ENCODE results near the gene NHLRC1. TPM values are rescaled to one million over a fixed set of nuclear protein-coding genes. Genes with fewer than 3 reads are reported as not detected.
"Not testable (repeated sequence)": the region's sequence is repeated elsewhere in the genome, so short reads cannot be mapped to it uniquely, and the experiment has no call there.

Gene NHLRC1
- total RNA-seq (2014; rRNA removed; shearing (Covaris generic)) = 2.6 and 2.7 TPM in 2 replicates

- DNase-seq (ENCODE audit: low read depth) = peak; percentile 94
Observed at GRCh38 chr6:18122128-18123093, at the start of gene NHLRC1. Gene NHLRC1, minus strand, starts transcription at chr6:18122677. Its CDS starts 71 bp downstream, at chr6:18122606.

DNA sequence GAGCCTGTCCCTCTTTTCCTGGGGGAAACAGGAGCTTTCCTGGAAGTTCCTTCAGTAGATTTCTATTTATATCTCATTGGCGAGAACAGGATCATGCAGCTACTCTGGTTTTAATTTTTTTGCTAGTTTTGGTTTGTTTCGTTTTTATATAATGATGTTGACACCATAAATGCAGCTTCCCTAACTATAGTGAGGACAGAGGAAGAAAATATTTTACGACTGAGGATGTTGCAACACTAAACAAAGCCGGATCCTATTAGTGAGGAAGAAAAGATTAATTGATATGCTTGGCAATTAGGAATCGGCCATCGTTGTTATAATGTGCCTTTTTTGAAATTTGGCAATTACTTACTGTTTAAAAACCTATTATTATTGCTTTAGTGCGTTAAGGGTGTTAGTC, 49.4 kb upstream of the NHLRC1 start:
- no peak for DNase-seq (ENCODE audit: low read depth)

DNA sequence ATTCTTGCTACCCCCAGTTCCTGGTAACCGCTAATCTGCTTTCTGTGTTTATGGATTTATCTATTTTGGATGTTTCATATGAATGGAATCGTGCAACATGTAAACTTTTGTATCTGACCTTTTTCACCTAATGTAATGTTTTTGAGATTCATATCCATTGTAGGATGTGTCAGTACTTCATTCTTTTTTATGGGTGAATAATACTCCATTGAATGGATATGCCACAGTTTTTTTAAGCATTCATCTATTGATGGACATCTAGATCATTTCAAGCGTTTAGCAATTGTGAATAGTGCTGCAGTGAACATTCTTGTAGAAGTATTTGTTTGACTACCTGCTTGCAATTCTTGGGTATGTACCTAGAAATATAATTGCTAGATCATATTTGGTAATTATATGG, 45.8 kb upstream of the NHLRC1 start:
- DNase-seq (ENCODE audit: low read depth) = no peak

DNA sequence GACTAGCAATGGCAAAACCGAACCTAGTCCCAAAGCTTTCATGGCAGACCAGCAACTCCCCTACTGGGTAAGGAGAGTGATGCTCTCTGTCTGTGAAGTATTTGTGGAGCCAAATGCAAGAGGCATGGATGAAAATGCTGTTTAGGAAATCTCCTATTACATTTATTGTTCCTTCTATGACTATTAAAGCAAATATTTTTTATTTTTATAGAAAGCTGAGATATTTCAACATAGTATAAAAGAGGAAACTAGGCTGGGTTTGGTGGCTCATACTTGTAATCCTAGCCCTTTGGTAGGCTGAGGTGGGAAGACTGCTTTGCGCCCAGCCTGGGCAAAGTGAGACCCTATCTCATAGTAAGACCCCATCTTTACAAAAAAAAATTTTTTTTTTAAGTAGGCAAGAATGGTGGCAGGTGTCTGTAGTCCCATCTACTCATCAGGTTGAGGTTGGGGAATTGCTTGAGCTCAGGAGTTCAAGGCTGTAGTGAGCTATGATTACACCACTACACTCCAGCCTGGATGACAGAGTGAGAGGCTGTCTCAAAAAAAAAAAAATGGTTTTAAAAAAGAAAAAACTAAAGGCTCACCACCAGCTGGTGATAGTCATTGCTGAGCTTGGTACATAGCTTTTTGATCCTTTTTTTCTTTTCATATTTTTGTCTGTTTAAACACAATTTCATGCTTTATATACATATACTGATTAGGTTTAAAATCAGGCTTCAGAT, 44.0 kb upstream of the NHLRC1 start:
- DNase-seq (ENCODE audit: low read depth) = no peak

DNA sequence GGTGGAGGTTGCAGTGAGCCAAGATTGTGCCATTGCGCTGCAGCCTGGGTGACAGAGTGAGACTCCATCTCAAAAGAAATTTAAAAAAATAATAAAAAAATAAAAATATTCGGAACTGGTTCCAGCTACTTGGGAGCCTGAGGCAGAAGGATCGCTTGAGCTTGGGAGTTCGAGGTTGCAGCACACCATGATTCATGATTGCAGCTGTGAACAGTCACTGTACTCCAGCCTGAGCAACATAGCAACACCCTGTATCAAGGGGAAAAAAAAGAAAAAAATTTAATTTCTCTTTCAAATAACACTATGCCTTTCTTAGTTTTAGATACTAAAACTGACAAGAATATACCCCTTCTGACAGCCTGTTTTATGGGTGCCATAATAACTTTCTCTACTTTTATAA, 43.3 kb upstream of the NHLRC1 start:
- no peak for DNase-seq (ENCODE audit: low read depth)

DNA sequence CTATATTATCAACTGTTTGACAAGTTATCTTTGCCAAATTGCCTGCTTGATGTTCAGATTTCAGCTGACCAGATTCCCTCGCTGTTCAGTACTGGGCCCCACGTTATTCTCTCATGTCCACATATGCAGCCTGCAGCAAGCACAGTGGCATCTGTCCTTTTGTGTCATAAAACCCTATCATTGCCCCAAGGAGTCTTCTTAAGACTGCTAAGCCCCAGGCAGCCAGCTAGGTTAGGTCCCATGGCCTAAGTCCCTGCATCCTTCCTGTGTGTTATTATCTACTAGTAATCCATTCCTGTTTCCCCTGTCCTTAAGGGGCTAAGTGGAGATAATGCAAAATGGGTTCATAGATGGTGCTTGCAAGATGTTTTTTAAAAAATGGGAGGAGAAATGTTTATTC, 39.9 kb upstream of the NHLRC1 start:
- DNase-seq (ENCODE audit: low read depth) = no peak

- DNase-seq (ENCODE audit: low read depth) = no peak
Observed at GRCh38 chr6:18161431-18161830, 39.0 kb upstream of the NHLRC1 start.

- DNase-seq (ENCODE audit: low read depth) = no peak
Observed at GRCh38 chr6:18160911-18161310, 38.4 kb upstream of the NHLRC1 start.

DNA sequence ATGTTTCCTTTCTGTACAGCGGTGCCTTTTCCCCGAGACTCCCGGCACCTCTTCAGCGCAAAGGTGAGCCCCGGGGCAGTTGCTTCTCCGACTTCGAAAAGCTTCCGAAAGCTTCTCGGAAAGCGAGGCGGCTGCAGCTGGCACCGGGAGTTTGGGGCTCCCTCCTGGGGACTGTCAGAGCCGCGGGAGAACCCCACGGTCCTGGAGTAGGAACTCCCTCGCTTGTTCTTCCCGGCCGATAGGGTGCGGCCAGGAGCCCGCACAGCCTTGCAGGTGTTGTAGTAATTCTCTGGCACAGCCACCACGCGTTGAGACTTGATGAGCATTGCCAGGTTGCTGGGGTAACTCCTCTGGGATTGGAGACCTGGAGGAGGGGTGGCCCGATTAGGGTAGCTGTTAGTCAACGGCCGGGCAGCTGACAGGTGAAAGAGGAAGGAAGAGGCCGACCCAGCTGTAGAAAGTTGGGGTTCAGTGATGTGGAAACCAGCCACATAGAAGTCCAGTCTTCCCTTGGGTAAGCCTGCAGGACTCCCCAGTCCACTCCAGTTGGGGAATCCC, 33.5 kb upstream of the NHLRC1 start:
- peak; percentile 64 for DNase-seq (ENCODE audit: low read depth)

DNA sequence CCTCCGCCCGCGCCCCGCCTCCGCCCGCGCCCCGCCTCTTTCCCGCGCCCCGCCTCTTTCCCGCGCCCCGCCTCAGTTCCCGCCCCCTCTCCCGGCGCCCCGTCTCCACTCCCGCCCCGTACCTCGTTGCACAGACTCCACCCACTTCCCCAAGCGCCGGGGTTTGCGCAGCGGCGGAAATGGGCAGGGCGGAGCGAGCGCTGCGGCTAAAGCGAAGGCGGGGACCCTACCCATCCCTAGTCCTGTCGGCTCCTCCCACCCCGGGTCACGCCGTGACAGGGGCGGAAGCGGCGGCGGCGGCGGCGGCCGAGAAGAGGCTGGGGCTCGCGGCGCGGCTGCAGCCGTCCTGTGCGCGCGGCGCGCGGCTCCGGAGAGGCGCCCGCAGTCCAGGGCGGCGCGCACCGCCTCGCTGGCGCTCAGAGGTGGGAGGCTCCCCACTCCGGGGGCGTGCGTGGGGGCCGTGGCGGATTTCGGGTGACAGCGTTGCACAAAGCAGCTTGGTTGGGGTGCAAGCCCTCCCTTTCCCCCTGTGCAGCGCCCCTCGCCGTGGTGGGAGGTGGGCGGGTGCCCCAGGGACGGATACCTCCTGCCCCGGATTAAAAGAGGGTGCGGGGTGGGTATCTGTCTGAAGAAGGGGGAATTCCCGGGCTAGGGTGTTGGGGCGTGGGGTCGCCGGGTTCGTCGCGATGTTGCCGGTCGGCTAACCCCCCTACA, 32.8 kb upstream of the NHLRC1 start, which contains the start of gene KDM1B:
Gene KDM1B (plus strand): TSS at position 273 of the 714 bp plus-strand sequence. CDS start 4,474 bp downstream, outside the sequence.
- DNase-seq (ENCODE audit: low read depth) = peak; percentile 99

DNA sequence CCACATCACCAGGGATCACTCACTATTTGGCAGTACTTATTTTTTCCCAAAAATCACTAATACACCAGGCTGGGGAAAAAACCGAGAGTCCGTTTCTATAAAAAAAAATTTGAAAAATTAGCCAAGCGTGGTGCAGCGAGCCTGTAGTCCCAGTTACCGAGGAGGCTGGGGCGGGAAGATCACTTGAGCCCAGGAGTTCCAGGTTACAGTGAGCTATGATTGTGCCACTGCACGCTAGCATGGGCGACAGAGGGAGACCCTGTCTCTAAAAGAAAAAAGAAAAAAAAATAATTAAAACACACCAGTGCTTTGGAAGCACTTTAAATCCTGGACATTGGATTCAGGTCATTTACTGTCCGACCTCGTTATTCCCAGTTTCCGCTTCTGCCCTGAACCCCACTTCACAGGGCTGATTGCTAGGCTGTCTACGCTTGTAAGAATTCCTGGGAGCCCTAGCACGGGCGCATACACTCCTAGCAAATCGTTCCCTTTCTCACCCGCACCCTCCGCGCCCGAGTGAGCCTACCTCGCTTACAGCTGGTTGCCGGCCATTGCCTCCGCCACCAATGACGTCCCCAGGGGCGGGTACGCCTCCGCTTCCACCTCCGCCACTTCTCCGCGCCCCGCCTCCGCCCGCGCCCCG, 32.2 kb upstream of the NHLRC1 start, which contains the start of gene TPMT:
Gene TPMT (minus strand): TSS at position 571 of the 643 bp plus-strand sequence. CDS start 5,950 bp downstream, outside the sequence.
- peak; percentile 31 for DNase-seq (ENCODE audit: low read depth)

DNA sequence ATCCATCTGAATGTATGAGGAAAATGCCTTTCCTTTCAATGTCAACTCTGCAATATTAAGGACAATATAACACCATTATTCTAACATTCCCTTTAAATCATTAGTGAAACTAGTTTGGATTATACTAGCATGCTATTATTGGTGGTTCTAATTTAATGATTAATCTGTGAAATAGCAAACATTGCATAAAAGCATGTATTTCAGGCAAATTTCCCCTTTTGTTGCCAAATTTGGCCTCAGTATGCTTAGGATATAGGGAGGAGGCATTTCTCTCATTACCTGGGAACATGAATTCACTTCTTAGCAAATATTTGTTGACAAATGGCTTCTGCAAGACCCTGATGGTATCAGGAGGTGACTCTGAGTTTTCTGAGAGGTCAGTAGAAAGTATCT, 30.8 kb upstream of the NHLRC1 start:
- no peak for DNase-seq (ENCODE audit: low read depth)

GRCh38 chr6:18151801-18152200, 29.3 kb upstream of the NHLRC1 start:
- DNase-seq (ENCODE audit: low read depth) = no peak

GRCh38 chr6:18151391-18151790, 28.9 kb upstream of the NHLRC1 start:
- DNase-seq (ENCODE audit: low read depth) = not testable (repeated sequence)

- peak; percentile 77 for DNase-seq (ENCODE audit: low read depth)
Observed at GRCh38 chr6:18148304-18149025, 26.0 kb upstream of the NHLRC1 start.

DNA sequence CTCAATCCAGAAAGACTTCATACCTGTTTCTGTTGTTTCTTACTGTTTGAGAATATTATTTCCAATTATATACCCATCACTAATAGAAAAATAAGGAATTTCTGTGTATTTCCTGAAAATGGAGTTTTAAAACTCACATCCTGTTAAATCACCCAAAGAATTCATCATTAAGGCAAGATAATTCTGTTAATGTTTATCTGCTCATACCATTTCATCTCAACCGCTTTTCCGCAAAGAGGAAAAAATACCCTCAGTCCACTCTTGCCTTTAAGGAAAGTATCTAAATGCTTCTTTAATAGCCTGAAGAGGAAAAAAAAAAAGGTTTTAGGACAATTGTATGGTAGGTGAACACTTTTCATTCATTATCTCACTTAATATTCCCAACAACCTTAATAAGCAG, 25.1 kb upstream of the NHLRC1 start:
- DNase-seq (ENCODE audit: low read depth) = no peak

GRCh38 chr6:18147160-18147559, 24.7 kb upstream of the NHLRC1 start:
- peak; percentile 49 for DNase-seq (ENCODE audit: low read depth)

DNA sequence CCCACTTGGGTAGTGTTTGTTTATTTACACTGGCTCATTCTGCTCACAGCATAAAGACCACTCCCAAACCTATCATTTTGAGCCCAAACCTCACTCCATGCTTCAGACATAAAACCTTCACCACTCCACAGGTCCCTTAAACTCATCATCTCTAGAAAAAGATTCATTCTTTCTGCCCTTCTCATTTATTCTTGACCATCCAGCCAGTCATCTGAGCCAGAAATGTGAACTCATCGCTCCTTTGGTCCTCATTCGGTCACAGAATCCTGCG, 20.0 kb upstream of the NHLRC1 start:
- DNase-seq (ENCODE audit: low read depth) = no peak

GRCh38 chr6:18141805-18142590, 19.5 kb upstream of the NHLRC1 start:
- DNase-seq (ENCODE audit: low read depth) = no peak
